Glutamatergic neuron (in vitro differentiated cells): Measurements from ENCODE around the gene ADGRA3. TPM values are rescaled to one million over a fixed set of nuclear protein-coding genes. Genes with fewer than 3 reads are reported as not detected.

Experiments
- DNase-seq: peaks from one replicate; pipeline ENCODE4 v3.0.0; 2022
- H3K27ac Mint-ChIP-seq: one replicate; pipeline ENCODE4 v1.8.0; 2020; ENCODE audit warnings: mild to moderate bottlenecking, mixed read lengths, inconsistent platforms; ENCODE audit not compliant: unreplicated experiment
- H3K27me3 Mint-ChIP-seq: one replicate; pipeline ENCODE4 v1.8.0; 2020; ENCODE audit warnings: mild to moderate bottlenecking, moderate library complexity, mixed read lengths, inconsistent platforms; ENCODE audit not compliant: unreplicated experiment
- H3K36me3 Mint-ChIP-seq: one replicate; pipeline ENCODE4 v1.8.0; 2020; ENCODE audit warnings: mild to moderate bottlenecking, mixed read lengths, inconsistent platforms; ENCODE audit not compliant: unreplicated experiment
- H3K4me1 Mint-ChIP-seq: one replicate; pipeline ENCODE4 v1.8.0; 2020; ENCODE audit warnings: mild to moderate bottlenecking, low read depth, mixed read lengths, inconsistent platforms; ENCODE audit not compliant: unreplicated experiment
- H3K4me3 Mint-ChIP-seq: one replicate; pipeline ENCODE4 v1.8.0; 2020; ENCODE audit warnings: mild to moderate bottlenecking, mixed read lengths, inconsistent platforms; ENCODE audit not compliant: unreplicated experiment
- H3K9me3 Mint-ChIP-seq: one replicate; pipeline ENCODE4 v1.8.0; 2020; ENCODE audit warnings: mild to moderate bottlenecking, moderate library complexity, mixed read lengths, inconsistent platforms; ENCODE audit not compliant: unreplicated experiment
- CTCF ChIP-seq: fragments of 200-600 bp; sonication (generic); IDR thresholded peaks from one replicate; pipeline ENCODE4 v1.5.0; 2021; ENCODE audit not compliant: partially characterized antibody, unreplicated experiment
- total RNA-seq: library from RNA; stranded (reverse); fragmentation: NEBNext Ultra II Directional; extraction: Animal tissue kit (Norgen Biotek cat#: 25700); gene quantifications from one replicate; pipeline ENCODE4 v1.2.1, GENCODE V29; 2021; ENCODE audit not compliant: unreplicated experiment

Gene ADGRA3
- total RNA-seq, 1 donor from 2014 or later: 76.2 TPM

GRCh38 chr4:22343606-22344005 lies 172.3 kb downstream of the ADGRA3 start:
- no peak overlapping the region for H3K4me3 Mint-ChIP-seq
- no peak for TF ChIP-seq CTCF
- no peaks in the 10 kb centered on the region for H3K4me1 Mint-ChIP-seq
- no peaks in the 10 kb centered on the region for H3K36me3 Mint-ChIP-seq
- DNase-seq: no peak
- no peak overlapping the region for H3K27ac Mint-ChIP-seq
- no peaks in the 10 kb centered on the region for H3K27me3 Mint-ChIP-seq
- H3K9me3 Mint-ChIP-seq: peaks cover 4% of the 10 kb centered on the region

- H3K4me1 Mint-ChIP-seq: no peaks in the 10 kb centered on the region
- H3K36me3 Mint-ChIP-seq: no peaks in the 10 kb centered on the region
- DNase-seq: no peak
- no peak overlapping the region for H3K4me3 Mint-ChIP-seq
- H3K27ac Mint-ChIP-seq: no peak overlapping the region
- peaks cover 4% of the 10 kb centered on the region for H3K9me3 Mint-ChIP-seq
- TF ChIP-seq CTCF: no peak
- no peaks in the 10 kb centered on the region for H3K27me3 Mint-ChIP-seq
These were observed 176.4 kb downstream of the ADGRA3 start for GRCh38 chr4:22339491-22339890.

- no peak for TF ChIP-seq CTCF
- H3K4me1 Mint-ChIP-seq: no peaks in the 10 kb centered on the region
These were observed 177.1 kb downstream of the ADGRA3 start for GRCh38 chr4:22338796-22339195.

More at GRCh38 chr4:22338796-22339195, 177.1 kb downstream of the ADGRA3 start:
- H3K27ac Mint-ChIP-seq: no peak overlapping the region
- H3K36me3 Mint-ChIP-seq: no peaks in the 10 kb centered on the region
- H3K4me3 Mint-ChIP-seq: no peak overlapping the region
- no peak for DNase-seq
- no peaks in the 10 kb centered on the region for H3K27me3 Mint-ChIP-seq
- H3K9me3 Mint-ChIP-seq: peaks cover 4% of the 10 kb centered on the region

Other genes starting within 250 kb of the ADGRA3 start
- 0.32 TPM for gene GBA3, start 176.9 kb upstream of the ADGRA3 start, total RNA-seq